Panc1 (cell line): ENCODE measurements around the gene SEMA4D. TPM values are rescaled to one million over a fixed set of nuclear protein-coding genes. Genes with fewer than 3 reads are reported as not detected.

ENCODE experiments used
- ATAC-seq: fragments of 200-7000 bp; cut with Tn5 transposase; 2 replicates; pipeline ENCODE4 v1.9.1; 2020; ENCODE audit warnings: mild to moderate bottlenecking, moderate library complexity
- BruUV-seq: library from RNA; stranded (reverse); fragments of 400-500 nt; replicated peaks from 2 replicates; lab custom pipeline; 2021; lab: Mats Ljungman, UMichigan
- CTCF ChIA-PET: fragments of 300-600 bp; sonication (Branson Sonifier 250); formaldehyde crosslinking; loops from one replicate; lab custom pipeline; 2022; ENCODE audit warnings: antibody characterized with exemption; lab: Charles Lee
- POLR2A ChIA-PET: fragments of 300-600 bp; sonication (Branson Sonifier 250); formaldehyde crosslinking; loops from one replicate; lab custom pipeline; 2022; ENCODE audit warnings: antibody characterized with exemption; lab: Charles Lee
- DNase-seq: peaks from one replicate; pipeline ENCODE4 v3.0.0-alpha.2; 2010; ENCODE audit warnings: low read depth, low spot score
- H3K27ac ChIP-seq: 2 replicates; pipeline ENCODE4 v1.5.1; 2011; ENCODE audit warnings: mild to moderate bottlenecking, low read length, inconsistent platforms
- H3K27me3 ChIP-seq: fragments of 200-500 bp; sonication (Bioruptor generic); 2 replicates; pipeline ENCODE4 v1.6.0; 2014; ENCODE audit warnings: low read length, inconsistent platforms; ENCODE audit not compliant: control insufficient read depth, insufficient read depth
- H3K36me3 ChIP-seq: fragments of 200-500 bp; sonication (Bioruptor generic); 2 replicates; pipeline ENCODE4 v1.5.1; 2014; ENCODE audit warnings: inconsistent platforms, mild to moderate bottlenecking, low read length, moderate library complexity; ENCODE audit not compliant: control insufficient read depth, insufficient read depth
- H3K4me1 ChIP-seq: 2 replicates; pipeline ENCODE4 v1.5.1; 2011; ENCODE audit warnings: inconsistent platforms, mild to moderate bottlenecking, low read length, moderate library complexity; ENCODE audit not compliant: control insufficient read depth, insufficient read depth
- H3K4me3 ChIP-seq, 2 experiments: 2 replicates each; pipeline ENCODE4 v1.5.1; 2011 to 2012; ENCODE audit warnings: low read depth in 2 of 2, low read length in 2 of 2, mild to moderate bottlenecking in 2 of 2, inconsistent platforms in 1 of 2, moderate library complexity in 1 of 2
- H3K9me3 ChIP-seq: fragments of 200-500 bp; sonication (Bioruptor generic); 2 replicates; pipeline ENCODE4 v1.5.1; 2014; ENCODE audit warnings: low read depth, mild to moderate bottlenecking, inconsistent platforms, low read length, moderate library complexity; ENCODE audit not compliant: control insufficient read depth, insufficient read depth
- POLR2AphosphoS5 ChIP-seq: IDR thresholded peaks from 2 replicates; pipeline ENCODE4 v1.6.1; 2012; ENCODE audit warnings: mild to moderate bottlenecking, low read depth, low read length, moderate library complexity
- SIN3A ChIP-seq: IDR thresholded peaks from 2 replicates; pipeline ENCODE4 v1.6.1; 2012; ENCODE audit warnings: low read depth, mild to moderate bottlenecking, low read length, moderate library complexity, borderline replicate concordance; ENCODE audit not compliant: insufficient read depth
- TCF7L2 ChIP-seq: IDR thresholded peaks from 2 replicates; pipeline ENCODE4 v1.6.1; 2011; ENCODE audit warnings: mild to moderate bottlenecking, low read depth, low read length, inconsistent platforms
- in situ Hi-C: cut with HindIII; loops from 2 replicates; pipeline ENCODE4 v1.10.0; 2016; ENCODE audit warnings: low sequenced_read_pairs, low pct_unique_long_range_greater_than_20kb
- intact Hi-C: fragments of 100-400 bp; cut with micrococcal nuclease; formaldehyde crosslinking; loops from one replicate; pipeline ENCODE4 v1.10.0; 2022; ENCODE audit not compliant: unreplicated experiment
- total RNA-seq: library from RNA; stranded (reverse); gene quantifications from one replicate; pipeline ENCODE4 v1.2.1, GENCODE V29; 2021; ENCODE audit not compliant: unreplicated experiment
- TF ChIP-seq, protein P1 (sequence below): fragments of 450-650 bp; IDR thresholded peaks from 2 replicates; pipeline ENCODE4 v1.5.1; 2017; ENCODE audit warnings: mild to moderate bottlenecking
- TF ChIP-seq, protein P2 (sequence below), 2 experiments: IDR thresholded peaks; 2 replicates each; pipeline ENCODE4 v1.6.1; 2011 to 2012; ENCODE audit warnings: low read depth in 2 of 2, control low read depth in 1 of 2, low read length in 1 of 2, mild to moderate bottlenecking in 1 of 2, moderate library complexity in 1 of 2; ENCODE audit not compliant: insufficient read depth in 1 of 2

SEMA4D gene
- total RNA-seq, 1 experiment from 2014 or later: 6.5 TPM

DNA sequence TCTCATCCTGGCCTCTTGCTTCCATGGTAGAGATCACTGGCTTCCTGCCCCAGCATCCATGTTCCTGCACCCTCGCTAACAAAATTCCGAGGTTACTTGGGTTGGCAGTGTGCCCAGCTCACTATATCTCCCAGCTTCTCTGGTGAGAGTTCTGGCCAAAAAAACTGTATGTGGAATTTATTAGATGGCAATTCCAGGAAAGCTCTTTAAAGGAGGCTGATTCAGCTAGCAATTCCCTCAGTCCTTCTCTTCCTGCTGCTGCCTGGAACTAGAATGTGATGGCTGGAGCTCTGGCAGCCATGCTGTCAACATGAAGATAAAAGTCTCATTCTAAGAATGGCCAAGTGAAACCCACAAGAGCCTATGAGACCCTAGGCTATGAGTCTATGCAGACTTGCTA is 90.8 kb downstream of the SEMA4D start:
- Histone ChIP-seq H3K27me3 (no peaks in the 10 kb centered on the region), H3K36me3 (no peaks in the 10 kb centered on the region), H3K9me3 (no peaks in the 10 kb centered on the region), H3K27ac (no peak overlapping the region), H3K4me3 (no peak overlapping the region), H3K4me1 (no peaks in the 10 kb centered on the region)
- ATAC-seq: no peak
- intact Hi-C loops (no loop called here), in situ Hi-C loops (no loop called here)
- no TSS peak for BruUV-seq
- DNase-seq: no peak
- POLR2A ChIA-PET: no interaction called here
- CTCF ChIA-PET: no interaction called here
- TF ChIP-seq POLR2AphosphoS5: no peak
- TF ChIP-seq, protein P1, sequence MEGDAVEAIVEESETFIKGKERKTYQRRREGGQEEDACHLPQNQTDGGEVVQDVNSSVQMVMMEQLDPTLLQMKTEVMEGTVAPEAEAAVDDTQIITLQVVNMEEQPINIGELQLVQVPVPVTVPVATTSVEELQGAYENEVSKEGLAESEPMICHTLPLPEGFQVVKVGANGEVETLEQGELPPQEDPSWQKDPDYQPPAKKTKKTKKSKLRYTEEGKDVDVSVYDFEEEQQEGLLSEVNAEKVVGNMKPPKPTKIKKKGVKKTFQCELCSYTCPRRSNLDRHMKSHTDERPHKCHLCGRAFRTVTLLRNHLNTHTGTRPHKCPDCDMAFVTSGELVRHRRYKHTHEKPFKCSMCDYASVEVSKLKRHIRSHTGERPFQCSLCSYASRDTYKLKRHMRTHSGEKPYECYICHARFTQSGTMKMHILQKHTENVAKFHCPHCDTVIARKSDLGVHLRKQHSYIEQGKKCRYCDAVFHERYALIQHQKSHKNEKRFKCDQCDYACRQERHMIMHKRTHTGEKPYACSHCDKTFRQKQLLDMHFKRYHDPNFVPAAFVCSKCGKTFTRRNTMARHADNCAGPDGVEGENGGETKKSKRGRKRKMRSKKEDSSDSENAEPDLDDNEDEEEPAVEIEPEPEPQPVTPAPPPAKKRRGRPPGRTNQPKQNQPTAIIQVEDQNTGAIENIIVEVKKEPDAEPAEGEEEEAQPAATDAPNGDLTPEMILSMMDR: no peak
- TF ChIP-seq, protein P2, sequence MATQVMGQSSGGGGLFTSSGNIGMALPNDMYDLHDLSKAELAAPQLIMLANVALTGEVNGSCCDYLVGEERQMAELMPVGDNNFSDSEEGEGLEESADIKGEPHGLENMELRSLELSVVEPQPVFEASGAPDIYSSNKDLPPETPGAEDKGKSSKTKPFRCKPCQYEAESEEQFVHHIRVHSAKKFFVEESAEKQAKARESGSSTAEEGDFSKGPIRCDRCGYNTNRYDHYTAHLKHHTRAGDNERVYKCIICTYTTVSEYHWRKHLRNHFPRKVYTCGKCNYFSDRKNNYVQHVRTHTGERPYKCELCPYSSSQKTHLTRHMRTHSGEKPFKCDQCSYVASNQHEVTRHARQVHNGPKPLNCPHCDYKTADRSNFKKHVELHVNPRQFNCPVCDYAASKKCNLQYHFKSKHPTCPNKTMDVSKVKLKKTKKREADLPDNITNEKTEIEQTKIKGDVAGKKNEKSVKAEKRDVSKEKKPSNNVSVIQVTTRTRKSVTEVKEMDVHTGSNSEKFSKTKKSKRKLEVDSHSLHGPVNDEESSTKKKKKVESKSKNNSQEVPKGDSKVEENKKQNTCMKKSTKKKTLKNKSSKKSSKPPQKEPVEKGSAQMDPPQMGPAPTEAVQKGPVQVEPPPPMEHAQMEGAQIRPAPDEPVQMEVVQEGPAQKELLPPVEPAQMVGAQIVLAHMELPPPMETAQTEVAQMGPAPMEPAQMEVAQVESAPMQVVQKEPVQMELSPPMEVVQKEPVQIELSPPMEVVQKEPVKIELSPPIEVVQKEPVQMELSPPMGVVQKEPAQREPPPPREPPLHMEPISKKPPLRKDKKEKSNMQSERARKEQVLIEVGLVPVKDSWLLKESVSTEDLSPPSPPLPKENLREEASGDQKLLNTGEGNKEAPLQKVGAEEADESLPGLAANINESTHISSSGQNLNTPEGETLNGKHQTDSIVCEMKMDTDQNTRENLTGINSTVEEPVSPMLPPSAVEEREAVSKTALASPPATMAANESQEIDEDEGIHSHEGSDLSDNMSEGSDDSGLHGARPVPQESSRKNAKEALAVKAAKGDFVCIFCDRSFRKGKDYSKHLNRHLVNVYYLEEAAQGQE (IDR thresholded peaks at IDR 0.05; ENCODE audit: insufficient read depth in 1 of 2, low read depth in 2 of 2, low read length in 1 of 2): no peak
- no peak for TF ChIP-seq TCF7L2
- TF ChIP-seq SIN3A: no peak

DNA sequence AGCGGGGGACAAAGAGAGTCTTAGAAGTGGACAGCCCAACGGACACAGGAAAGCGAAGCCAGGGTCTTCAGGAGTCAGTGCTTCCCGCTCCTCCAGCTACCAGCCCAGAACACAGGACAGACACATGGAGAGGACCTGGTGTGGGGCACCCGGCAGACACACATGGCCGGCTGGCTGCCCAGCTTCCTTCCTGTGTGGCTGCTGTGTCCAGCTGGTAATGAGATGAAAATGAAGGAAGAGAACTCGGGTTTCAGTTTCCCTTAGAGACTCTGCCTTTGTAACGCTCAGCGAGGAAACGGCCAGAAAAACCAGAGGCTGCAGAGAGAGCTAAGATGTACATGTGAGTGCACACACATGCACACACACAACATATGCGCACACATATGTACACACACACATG is 92.1 kb downstream of the SEMA4D start:
- intact Hi-C loops: no loop called here
- no peak for TF ChIP-seq POLR2AphosphoS5
- TF ChIP-seq, protein P1: no peak
- TF ChIP-seq SIN3A: no peak
- TF ChIP-seq, protein P2 (IDR thresholded peaks at IDR 0.05; ENCODE audit: insufficient read depth in 1 of 2, low read depth in 2 of 2, low read length in 1 of 2): no peak
- TF ChIP-seq TCF7L2: no peak
- ATAC-seq (no peak), DNase-seq (no peak)
- Histone ChIP-seq H3K27me3 (no peaks in the 10 kb centered on the region), H3K36me3 (no peaks in the 10 kb centered on the region), H3K4me3 (no peak overlapping the region), H3K4me1 (no peaks in the 10 kb centered on the region), H3K27ac (no peak overlapping the region), H3K9me3 (no peaks in the 10 kb centered on the region)
- BruUV-seq: no TSS peak
- in situ Hi-C loops: no loop called here
- CTCF ChIA-PET: no interaction called here
- POLR2A ChIA-PET: no interaction called here
